ENCODE results near the gene DNAH1. TPM values are rescaled to one million over a fixed set of nuclear protein-coding genes. Genes with fewer than 3 reads are reported as not detected.

DNAH1 gene
- total and polyA plus RNA-seq, 2 of the 13 experiments (the other 11 are each of a cell fraction or from before 2014, with no cell fraction given), result 0.64 to 3.5 TPM

DNA sequence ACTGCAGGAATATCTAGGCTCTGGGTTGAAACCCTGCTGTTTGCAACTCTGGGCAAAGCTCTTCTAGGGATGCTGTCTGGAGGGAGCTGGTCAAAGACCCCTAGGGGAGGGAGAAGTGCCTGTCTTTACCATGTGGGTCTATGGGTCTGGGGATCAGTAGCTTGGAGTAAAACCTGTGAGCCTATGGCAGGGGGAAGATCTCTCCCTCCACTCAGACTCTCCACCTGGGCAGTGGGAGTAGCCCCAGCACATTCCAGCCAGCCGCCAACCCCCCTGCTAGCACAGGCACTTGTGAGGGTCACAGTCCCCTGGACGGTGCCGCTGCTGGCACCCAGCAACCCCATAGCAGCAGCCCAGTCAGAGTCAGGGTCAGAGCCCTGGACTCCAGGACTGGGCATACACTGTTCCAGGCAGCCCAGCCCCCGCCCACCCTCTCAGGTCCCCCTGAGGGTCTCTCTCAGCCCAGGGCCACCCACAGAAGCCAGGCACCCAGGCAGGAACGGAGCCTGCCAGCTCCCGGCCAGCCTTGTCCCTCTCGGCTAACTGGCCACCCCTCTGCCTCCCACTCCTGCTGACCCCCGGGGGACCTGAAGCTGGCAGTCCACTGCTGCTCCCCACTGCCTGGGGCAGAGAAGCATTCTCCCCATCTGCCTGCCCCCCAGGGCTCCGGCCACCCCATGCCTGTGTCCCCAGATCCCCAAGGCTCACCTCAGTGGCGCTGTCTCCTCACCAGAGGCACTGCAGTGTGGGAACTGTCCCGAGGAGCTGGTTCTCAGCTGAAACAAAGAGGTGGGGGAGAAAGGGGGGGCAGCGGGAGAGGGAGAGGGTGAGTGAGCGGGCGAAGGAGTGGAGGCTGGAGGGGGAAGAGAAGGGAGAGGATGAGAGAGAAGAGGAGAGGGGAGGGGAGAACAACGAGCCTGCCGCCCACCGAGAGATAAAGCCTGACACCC is 17.7 kb upstream of the DNAH1 start (continued):
- TF ChIP-seq JUNB (CRISPR knock-in tag; IDR thresholded peaks at IDR 0.05; ENCODE audit: borderline replicate concordance) (peak; percentile 25; the same call in 1 of the 2 replicates), AGO2 (optimal IDR thresholded peaks at IDR 0.05; ENCODE audit: low read depth, low read length) (peak; percentile 93), DMAP1 (CRISPR knock-in tag; IDR thresholded peaks at IDR 0.05) (no peak), PCBP1 (IDR thresholded peaks at IDR 0.05; ENCODE audit: borderline replicate concordance, low read depth, low read length) (0 out of 2 replicates have a peak, but pooled peaks have one; percentile 3)
- TF ChIP-seq, protein P1, sequence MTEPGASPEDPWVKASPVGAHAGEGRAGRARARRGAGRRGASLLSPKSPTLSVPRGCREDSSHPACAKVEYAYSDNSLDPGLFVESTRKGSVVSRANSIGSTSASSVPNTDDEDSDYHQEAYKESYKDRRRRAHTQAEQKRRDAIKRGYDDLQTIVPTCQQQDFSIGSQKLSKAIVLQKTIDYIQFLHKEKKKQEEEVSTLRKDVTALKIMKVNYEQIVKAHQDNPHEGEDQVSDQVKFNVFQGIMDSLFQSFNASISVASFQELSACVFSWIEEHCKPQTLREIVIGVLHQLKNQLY (CRISPR knock-in tag; IDR thresholded peaks at IDR 0.05), result no peak
- TF ChIP-seq, protein P2, sequence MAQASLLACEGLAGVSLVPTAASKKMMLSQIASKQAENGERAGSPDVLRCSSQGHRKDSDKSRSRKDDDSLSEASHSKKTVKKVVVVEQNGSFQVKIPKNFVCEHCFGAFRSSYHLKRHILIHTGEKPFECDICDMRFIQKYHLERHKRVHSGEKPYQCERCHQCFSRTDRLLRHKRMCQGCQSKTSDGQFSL (CRISPR knock-in tag; IDR thresholded peaks at IDR 0.05), result no peak

DNA sequence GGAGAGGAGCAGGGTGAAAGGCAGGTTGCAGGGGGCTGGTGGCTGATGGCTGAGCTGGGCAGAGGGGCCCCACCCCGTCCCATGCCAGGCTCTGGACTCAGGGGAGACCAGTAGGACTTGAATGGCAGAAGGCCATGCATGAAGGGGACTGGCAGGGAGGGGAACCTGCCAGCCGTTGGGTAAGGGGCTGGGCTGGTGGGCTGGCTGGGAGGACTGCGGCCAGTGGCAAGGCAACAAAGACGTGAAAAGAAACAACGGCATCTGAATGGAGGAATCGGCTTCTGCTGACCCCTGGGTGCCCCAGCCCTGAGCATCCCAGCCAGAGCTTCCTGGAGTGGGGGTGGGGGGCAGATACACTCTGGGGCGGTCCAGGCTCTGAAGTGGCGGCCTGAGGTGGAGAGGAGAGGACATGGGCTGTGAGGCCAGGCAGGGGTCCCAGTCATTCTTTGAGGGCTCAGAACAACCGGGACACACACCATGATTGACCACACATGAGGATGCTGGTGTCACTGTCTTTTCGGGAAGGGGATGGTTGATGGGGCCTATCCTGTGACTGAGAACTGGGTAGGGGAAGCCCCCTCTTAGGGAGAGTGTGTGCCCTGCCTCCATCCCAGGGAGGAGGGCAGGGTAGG is 16.8 kb upstream of the DNAH1 start:
- DNase-seq (ENCODE audit: low spot score) (no peak), FAIRE-seq (no peak), ATAC-seq (peak; percentile 25)
- intact Hi-C loops (cut with micrococcal nuclease; ENCODE audit: unreplicated experiment), result no loop called here
- no peaks in the 10 kb centered on the region for H3K79me2 ChIP-seq (ENCODE audit: insufficient read depth, low read length)
- H3K9me3 ChIP-seq (ENCODE audit: low read length), result no peaks in the 10 kb centered on the region
- peaks cover 46% of the 10 kb centered on the region for H3K4me1 ChIP-seq (ENCODE audit: insufficient read depth, low read length)
- H4K20me1 ChIP-seq (ENCODE audit: insufficient read depth, low read length), result peaks cover 11% of the 10 kb centered on the region
- BruUV-seq (replicated peaks), result no TSS peak
- no peak overlapping the region for H3K9ac ChIP-seq (ENCODE audit: insufficient read depth, low read depth, low read length)
- no peaks in the 10 kb centered on the region for H3K36me3 ChIP-seq (replicated peaks in 1 of 2; ENCODE audit: control insufficient read depth in 1 of 2, insufficient read depth in 2 of 2, low read length in 2 of 2)
- CTCF ChIA-PET (ENCODE audit: low intra/inter-chr PET ratio, low total read pairs), result interaction anchor here (1.4 kb wide), 1 partner anchor 40 kb away, joined by 4 read pairs; no protein-coding TSS in a partner anchor
- in situ Hi-C loops (cut with HindIII; ENCODE audit: extremely low pct_ligation_motif_present, low pct_unique_long_range_greater_than_20kb), result no loop called here
- H3K4me2 ChIP-seq (ENCODE audit: low read depth, low read length), result peak overlapping the region; percentile 75
- no peaks in the 10 kb centered on the region for H3K27me3 ChIP-seq (ENCODE audit: control insufficient read depth in 1 of 2, insufficient read depth in 2 of 2, low read length in 2 of 2)
- POLR2A ChIA-PET, result interaction anchor here (1.2 to 5.4 kb wide), 9 partner anchors 8 to 62 kb away, joined by 3 to 113 read pairs (median 7); partner anchors contain the start of genes GLYCTK, TWF2 and WDR82
- no peak overlapping the region for H3K27ac ChIP-seq (ENCODE audit: extremely low read length, insufficient read depth, low read length)
- H2AFZ ChIP-seq (ENCODE audit: low read length), result no peak overlapping the region
- peak overlapping the region in 1 of 3 experiments; percentile 45; a peak in 1 of 6 replicates for H3K4me3 ChIP-seq (replicated peaks in 1 of 3; ENCODE audit: insufficient read depth in 1 of 3, low read depth in 2 of 3, low read length in 3 of 3)
- 13% methylated on average over 10 of the region's 10 CpGs for WGBS (ENCODE audit: low lambda C conversion rate)
- TF ChIP-seq LCORL (IDR thresholded peaks at IDR 0.05) (no peak), LCORL (CRISPR knock-in tag; IDR thresholded peaks at IDR 0.05) (0 out of 2 replicates have a peak, but pooled peaks have one; percentile 1), HMG20A (CRISPR knock-in tag; IDR thresholded peaks at IDR 0.05; ENCODE audit: borderline replicate concordance) (no peak), ZMYM4 (CRISPR knock-in tag; IDR thresholded peaks at IDR 0.05) (no peak), PCBP2 (optimal IDR thresholded peaks at IDR 0.05; ENCODE audit: low read depth, low read length, poor library complexity, severe bottlenecking) (peak; percentile 13), AKAP8 (CRISPR knock-in tag; IDR thresholded peaks at IDR 0.05) (peak; percentile 28; the same call in 1 of the 2 replicates), ZNF724P (CRISPR knock-in tag; IDR thresholded peaks at IDR 0.05; ENCODE audit: borderline replicate concordance) (no peak), STAG1 (CRISPR knock-in tag; IDR thresholded peaks at IDR 0.05) (no peak), SKI (IDR thresholded peaks at IDR 0.05; ENCODE audit: partially characterized antibody) (no peak)
- TF ChIP-seq, protein P3, sequence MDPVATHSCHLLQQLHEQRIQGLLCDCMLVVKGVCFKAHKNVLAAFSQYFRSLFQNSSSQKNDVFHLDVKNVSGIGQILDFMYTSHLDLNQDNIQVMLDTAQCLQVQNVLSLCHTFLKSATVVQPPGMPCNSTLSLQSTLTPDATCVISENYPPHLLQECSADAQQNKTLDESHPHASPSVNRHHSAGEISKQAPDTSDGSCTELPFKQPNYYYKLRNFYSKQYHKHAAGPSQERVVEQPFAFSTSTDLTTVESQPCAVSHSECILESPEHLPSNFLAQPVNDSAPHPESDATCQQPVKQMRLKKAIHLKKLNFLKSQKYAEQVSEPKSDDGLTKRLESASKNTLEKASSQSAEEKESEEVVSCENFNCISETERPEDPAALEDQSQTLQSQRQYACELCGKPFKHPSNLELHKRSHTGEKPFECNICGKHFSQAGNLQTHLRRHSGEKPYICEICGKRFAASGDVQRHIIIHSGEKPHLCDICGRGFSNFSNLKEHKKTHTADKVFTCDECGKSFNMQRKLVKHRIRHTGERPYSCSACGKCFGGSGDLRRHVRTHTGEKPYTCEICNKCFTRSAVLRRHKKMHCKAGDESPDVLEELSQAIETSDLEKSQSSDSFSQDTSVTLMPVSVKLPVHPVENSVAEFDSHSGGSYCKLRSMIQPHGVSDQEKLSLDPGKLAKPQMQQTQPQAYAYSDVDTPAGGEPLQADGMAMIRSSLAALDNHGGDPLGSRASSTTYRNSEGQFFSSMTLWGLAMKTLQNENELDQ (CRISPR knock-in tag; IDR thresholded peaks at IDR 0.05; ENCODE audit: borderline replicate concordance), result no peak
